Progenitor cell of endocrine pancreas (in vitro differentiated cells): ENCODE results near the gene CLEC16A. TPM values are rescaled to one million over a fixed set of nuclear protein-coding genes. Genes with fewer than 3 reads are reported as not detected.
A peak's percentile ranks its signal among the peaks of the same experiment; 100 is the strongest.

Source experiments
- DNase-seq: peaks from one replicate; pipeline ENCODE4 v3.0.0; 2021; ENCODE audit warnings: low spot score; ENCODE audit not compliant: unreplicated experiment
- H3K27ac Mint-ChIP-seq: 2 replicates; pipeline ENCODE4 v1.8.0; 2021; ENCODE audit warnings: mild to moderate bottlenecking, moderate library complexity, mixed read lengths
- H3K27me3 Mint-ChIP-seq: 2 replicates; pipeline ENCODE4 v1.8.0; 2021; ENCODE audit warnings: mixed read lengths
- H3K36me3 Mint-ChIP-seq: 2 replicates; pipeline ENCODE4 v1.8.0; 2022; ENCODE audit warnings: mixed read lengths; ENCODE audit not compliant: insufficient read depth
- H3K4me1 Mint-ChIP-seq: 2 replicates; pipeline ENCODE4 v1.8.0; 2021; ENCODE audit warnings: low read depth, mixed read lengths
- H3K4me3 Mint-ChIP-seq: 2 replicates; pipeline ENCODE4 v1.8.0; 2021; ENCODE audit warnings: low read depth, mild to moderate bottlenecking, moderate library complexity, mixed read lengths
- H3K9me3 Mint-ChIP-seq: 2 replicates; pipeline ENCODE4 v1.8.0; 2021; ENCODE audit warnings: low read depth, mixed read lengths
- total RNA-seq: library from RNA; stranded (reverse); gene quantifications from 2 replicates; pipeline ENCODE4 v1.2.1, GENCODE V29; 2021
- TF ChIP-seq, protein P1 (sequence below): fragments of 200-600 bp; sonication (generic); IDR thresholded peaks from one replicate; pipeline ENCODE4 v1.5.0; 2021; ENCODE audit warnings: antibody characterized with exemption, mild to moderate bottlenecking; ENCODE audit not compliant: unreplicated experiment

CLEC16A gene
- total RNA-seq, 1 donor from 2014 or later, result 34.3 TPM

DNA sequence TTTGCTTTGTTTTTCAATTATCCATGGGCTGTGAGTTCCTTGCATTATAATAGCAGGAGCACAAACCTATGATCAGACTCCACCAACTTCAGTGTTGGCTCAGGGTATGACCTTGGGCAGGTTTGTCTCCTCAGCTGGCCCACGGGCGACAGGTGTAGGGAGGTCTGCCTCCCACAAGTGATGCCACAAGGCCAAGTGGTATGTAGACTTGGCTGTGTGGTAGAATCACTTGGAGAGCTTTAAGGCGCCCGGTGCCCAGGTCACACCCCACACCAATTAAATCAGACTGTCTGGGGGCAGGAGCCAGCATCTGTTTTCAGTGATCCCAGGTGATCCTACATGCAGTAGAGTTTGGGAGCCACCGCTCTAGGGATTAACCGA is 153.4 kb downstream of the CLEC16A start:
- H3K36me3 Mint-ChIP-seq, result peaks cover 2% of the 10 kb centered on the region
- no peaks in the 10 kb centered on the region for H3K27me3 Mint-ChIP-seq
- DNase-seq, result no peak
- TF ChIP-seq, protein P1, sequence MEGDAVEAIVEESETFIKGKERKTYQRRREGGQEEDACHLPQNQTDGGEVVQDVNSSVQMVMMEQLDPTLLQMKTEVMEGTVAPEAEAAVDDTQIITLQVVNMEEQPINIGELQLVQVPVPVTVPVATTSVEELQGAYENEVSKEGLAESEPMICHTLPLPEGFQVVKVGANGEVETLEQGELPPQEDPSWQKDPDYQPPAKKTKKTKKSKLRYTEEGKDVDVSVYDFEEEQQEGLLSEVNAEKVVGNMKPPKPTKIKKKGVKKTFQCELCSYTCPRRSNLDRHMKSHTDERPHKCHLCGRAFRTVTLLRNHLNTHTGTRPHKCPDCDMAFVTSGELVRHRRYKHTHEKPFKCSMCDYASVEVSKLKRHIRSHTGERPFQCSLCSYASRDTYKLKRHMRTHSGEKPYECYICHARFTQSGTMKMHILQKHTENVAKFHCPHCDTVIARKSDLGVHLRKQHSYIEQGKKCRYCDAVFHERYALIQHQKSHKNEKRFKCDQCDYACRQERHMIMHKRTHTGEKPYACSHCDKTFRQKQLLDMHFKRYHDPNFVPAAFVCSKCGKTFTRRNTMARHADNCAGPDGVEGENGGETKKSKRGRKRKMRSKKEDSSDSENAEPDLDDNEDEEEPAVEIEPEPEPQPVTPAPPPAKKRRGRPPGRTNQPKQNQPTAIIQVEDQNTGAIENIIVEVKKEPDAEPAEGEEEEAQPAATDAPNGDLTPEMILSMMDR, result no peak
- H3K9me3 Mint-ChIP-seq, result no peaks in the 10 kb centered on the region
- peaks cover 25% of the 10 kb centered on the region for H3K4me1 Mint-ChIP-seq
- H3K4me3 Mint-ChIP-seq, result no peak overlapping the region
- no peak overlapping the region for H3K27ac Mint-ChIP-seq

- no peak overlapping the region for H3K4me3 Mint-ChIP-seq
- H3K36me3 Mint-ChIP-seq, result peaks cover 2% of the 10 kb centered on the region
- H3K4me1 Mint-ChIP-seq, result peaks cover 25% of the 10 kb centered on the region
- no peaks in the 10 kb centered on the region for H3K27me3 Mint-ChIP-seq
- TF ChIP-seq, protein P1, result no peak
- peak overlapping the region; percentile 49 for H3K27ac Mint-ChIP-seq
- H3K9me3 Mint-ChIP-seq, result no peaks in the 10 kb centered on the region
- DNase-seq, result no peak
These were observed 154.4 kb downstream of the CLEC16A start for GRCh38 chr16:11098601-11099390.

GRCh38 chr16:11099672-11100205 is 155.4 kb downstream of the CLEC16A start:
- H3K27me3 Mint-ChIP-seq, result no peaks in the 10 kb centered on the region

GRCh38 chr16:11100239-11100750 is 155.9 kb downstream of the CLEC16A start:
- Mint-ChIP-seq H3K4me3 (no peak overlapping the region), H3K27ac (peak overlapping the region; percentile 67), H3K9me3 (no peaks in the 10 kb centered on the region), H3K4me1 (peaks cover 25% of the 10 kb centered on the region), H3K36me3 (peaks cover 1% of the 10 kb centered on the region), H3K27me3 (no peaks in the 10 kb centered on the region)
- no peak for DNase-seq
- TF ChIP-seq, protein P1, result no peak

More at GRCh38 chr16:11099672-11100205, 155.4 kb downstream of the CLEC16A start:
- Mint-ChIP-seq H3K27ac (no peak overlapping the region), H3K4me3 (no peak overlapping the region), H3K36me3 (peaks cover 2% of the 10 kb centered on the region), H3K9me3 (no peaks in the 10 kb centered on the region), H3K4me1 (peaks cover 25% of the 10 kb centered on the region)
- DNase-seq, result no peak
- TF ChIP-seq, protein P1, result no peak

DNA sequence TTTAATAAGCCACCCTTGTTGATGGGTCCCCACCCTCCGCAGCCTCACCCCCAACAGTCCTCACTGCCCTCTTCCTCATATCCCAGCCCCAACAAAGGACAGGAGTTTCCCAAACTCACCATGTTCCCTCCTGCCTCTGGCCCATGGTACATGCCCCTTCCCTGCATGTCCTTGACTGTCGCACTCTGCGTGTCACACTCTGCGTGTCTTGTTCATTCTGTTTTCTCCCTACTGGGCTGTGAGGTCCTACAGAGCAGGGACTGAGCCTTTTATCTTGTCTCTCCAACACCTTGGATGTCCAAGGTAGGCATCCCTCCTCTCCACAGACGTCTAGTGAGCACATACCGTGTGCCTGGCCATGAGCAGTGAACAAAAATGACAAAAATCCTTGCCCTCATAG is 156.9 kb downstream of the CLEC16A start:
- H3K4me1 Mint-ChIP-seq, result peaks cover 25% of the 10 kb centered on the region
- TF ChIP-seq, protein P1, result no peak
- no peaks in the 10 kb centered on the region for H3K27me3 Mint-ChIP-seq
- no peaks in the 10 kb centered on the region for H3K9me3 Mint-ChIP-seq
- peaks cover 1% of the 10 kb centered on the region for H3K36me3 Mint-ChIP-seq
- no peak for DNase-seq
- peak overlapping the region; percentile 34 for H3K27ac Mint-ChIP-seq
- no peak overlapping the region for H3K4me3 Mint-ChIP-seq
